SK-N-SH (cell line): ENCODE measurements around the gene PLAC1.

Source experiments
- EP300 ChIP-seq, 2 experiments: IDR thresholded peaks; 2 replicates each; pipeline versions ENCODE4 v1.4.0 to v1.6.1; 2012; ENCODE audit warnings: borderline replicate concordance in 1 of 2, low read depth in 1 of 2, low read length in 1 of 2
- FOSL2 ChIP-seq: IDR thresholded peaks from 2 replicates; pipeline ENCODE4 v1.4.0; 2012; ENCODE audit warnings: low read depth, mild to moderate bottlenecking, moderate library complexity, borderline replicate concordance
- NFIC ChIP-seq: IDR thresholded peaks from 2 replicates; pipeline ENCODE4 v1.4.0; 2012; ENCODE audit warnings: borderline replicate concordance
- TAF1 ChIP-seq: IDR thresholded peaks from 2 replicates; pipeline ENCODE4 v1.6.1; 2012; ENCODE audit warnings: low read depth, mild to moderate bottlenecking, low read length, moderate library complexity, borderline replicate concordance

DNA sequence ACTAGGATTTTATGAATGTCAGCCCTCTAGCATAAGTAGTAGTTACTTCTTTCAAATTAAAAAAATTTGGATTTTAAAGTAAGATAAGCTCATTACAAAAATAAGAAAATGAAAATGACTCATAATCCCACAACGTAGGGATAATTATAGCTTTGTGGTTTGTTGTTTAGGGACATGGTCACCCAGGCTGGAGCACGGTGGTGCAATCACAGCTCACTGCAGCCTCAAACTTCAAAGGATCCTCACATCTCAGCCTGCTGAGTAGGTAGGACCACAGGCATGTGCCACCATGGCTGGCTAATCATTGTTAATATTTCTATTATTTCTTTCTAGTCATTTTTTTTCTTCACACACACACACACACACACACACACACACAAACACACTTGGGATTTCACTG lies 57.6 kb downstream of the PLAC1 start:
- TF ChIP-seq EP300 (IDR thresholded peaks at IDR 0.05; ENCODE audit: borderline replicate concordance in 1 of 2, low read depth in 1 of 2, low read length in 1 of 2) (no peak), NFIC (no peak), TAF1 (no peak), FOSL2 (0 out of 2 replicates have a peak, but pooled peaks have one; percentile 18)
